NCI-H446 (cell line): ENCODE results near the gene GALNTL6.

ENCODE experiments used
- DNase-seq, 2 experiments: peaks; one replicate each; lab custom pipeline; 2025; lab: John Stamatoyannopoulos, UW

Gene GALNTL6

GRCh38 chr4:172007889-172008288 lies 194.7 kb downstream of the GALNTL6 start:
- no peak for DNase-seq

- no peak for DNase-seq
Measured at GRCh38 chr4:172009446-172010230, 196.4 kb downstream of the GALNTL6 start.

DNA sequence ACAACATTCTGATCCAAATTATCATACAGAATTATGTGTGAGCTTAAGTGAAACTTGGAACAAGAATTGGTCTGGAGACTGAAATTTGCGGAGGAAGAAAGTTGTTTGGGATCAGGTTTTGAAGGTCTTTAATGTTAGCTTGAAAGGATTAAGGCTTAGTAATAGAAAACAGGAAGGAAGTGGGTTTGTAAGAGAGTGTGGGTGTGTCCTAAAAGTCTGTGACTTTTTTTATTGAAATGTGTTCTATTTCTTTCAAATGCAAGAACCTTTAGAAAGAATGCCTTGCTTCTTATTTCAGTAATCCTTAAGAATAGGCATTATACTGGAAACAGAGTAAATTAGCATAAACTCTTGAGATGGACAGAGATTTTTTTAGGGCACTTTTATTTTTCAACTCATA lies 198.0 kb downstream of the GALNTL6 start:
- DNase-seq, result no peak

- DNase-seq, result no peak
Measured at GRCh38 chr4:172018358-172018757, 205.2 kb downstream of the GALNTL6 start.

GRCh38 chr4:172035562-172035961 lies 222.4 kb downstream of the GALNTL6 start:
- no peak for DNase-seq

GRCh38 chr4:172040766-172041165 lies 227.6 kb downstream of the GALNTL6 start:
- DNase-seq, result no peak

GRCh38 chr4:172042714-172043114 lies 229.5 kb downstream of the GALNTL6 start:
- DNase-seq, result no peak

GRCh38 chr4:172045981-172046380 lies 232.8 kb downstream of the GALNTL6 start:
- DNase-seq, result no peak

GRCh38 chr4:172048666-172049065 lies 235.5 kb downstream of the GALNTL6 start:
- DNase-seq, result no peak

DNA sequence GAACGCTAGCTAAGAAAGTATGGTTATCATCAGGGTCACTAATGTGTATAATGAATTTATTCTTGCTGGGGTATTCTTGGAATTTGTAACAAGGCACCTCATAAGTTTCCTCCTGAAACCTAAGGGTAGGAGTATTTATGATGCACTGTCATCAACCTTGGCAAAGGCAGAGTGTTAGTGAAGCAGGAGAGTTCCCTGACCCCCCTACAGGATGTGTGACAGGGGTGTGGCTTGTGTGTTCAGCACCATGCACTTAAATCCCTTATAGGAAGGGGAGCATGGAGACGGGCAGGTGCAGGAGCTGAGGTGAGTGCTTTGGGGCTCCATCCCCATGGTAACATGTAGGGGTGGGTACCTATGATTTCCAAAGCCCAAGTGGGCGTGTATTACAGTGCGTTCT lies 237.7 kb downstream of the GALNTL6 start:
- DNase-seq, result no peak

- DNase-seq, result no peak
Measured at GRCh38 chr4:172055046-172055445, 241.8 kb downstream of the GALNTL6 start.

DNA sequence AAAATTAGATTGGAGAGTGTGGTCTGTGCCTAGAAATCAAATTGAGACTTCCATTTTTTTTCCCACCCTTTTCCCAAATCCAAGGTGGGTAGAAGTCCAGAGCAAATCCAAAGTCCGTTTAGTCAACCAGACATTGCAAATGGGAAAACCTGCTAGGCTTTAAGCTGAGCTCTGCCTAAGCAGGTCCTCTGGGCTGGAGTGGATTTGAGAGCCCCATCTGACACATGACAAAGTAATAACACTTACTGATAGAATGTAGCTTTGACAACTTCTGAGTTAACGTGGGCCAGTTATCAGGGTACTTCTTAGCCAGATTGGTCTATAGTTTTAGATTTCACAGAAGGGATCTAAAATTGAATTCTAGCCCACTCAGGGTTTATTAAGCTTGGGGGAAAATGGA lies 242.3 kb downstream of the GALNTL6 start:
- DNase-seq, result no peak

- no peak for DNase-seq
Measured at GRCh38 chr4:172061204-172061603, 248.0 kb downstream of the GALNTL6 start.

- DNase-seq, result no peak
Measured at GRCh38 chr4:172068506-172068905, 255.3 kb downstream of the GALNTL6 start.

DNA sequence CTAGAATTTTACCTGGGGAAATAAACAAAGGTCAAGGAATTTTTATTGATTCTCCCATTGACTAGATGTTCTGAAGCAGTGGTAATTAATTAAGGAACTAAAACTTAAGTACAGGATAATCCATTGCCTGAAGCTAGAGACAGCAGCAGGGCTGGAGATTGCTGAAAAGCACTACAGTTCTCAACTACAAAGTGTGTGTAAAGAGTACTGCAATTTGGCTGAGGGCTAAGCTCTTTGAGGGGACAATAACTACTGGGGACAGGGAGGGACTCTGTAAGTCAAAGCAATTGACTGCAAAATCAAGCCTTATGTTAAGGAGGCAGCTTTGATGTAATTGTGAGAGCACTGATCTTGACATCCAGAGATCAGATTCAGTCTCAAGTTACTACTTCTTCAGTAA lies 260.4 kb downstream of the GALNTL6 start:
- DNase-seq, result no peak

DNA sequence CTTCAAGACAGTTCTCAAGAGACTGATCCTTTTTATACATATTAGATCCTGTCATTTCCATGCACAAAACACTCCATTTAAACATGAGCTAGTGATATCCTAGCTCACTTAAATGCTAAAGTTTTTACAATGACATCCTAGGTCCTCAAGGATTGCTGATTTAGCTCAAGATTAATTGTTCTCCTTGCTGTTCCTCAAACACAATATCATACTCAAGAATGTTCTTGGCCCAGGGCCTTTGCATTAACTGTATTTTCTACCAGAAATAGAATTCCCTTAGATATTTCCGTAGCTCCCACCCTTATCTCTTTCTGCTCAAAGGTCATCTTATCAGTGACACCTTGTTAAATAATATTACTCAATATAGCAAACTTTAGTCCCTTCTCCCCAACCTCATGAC lies 270.1 kb downstream of the GALNTL6 start:
- no peak for DNase-seq

DNA sequence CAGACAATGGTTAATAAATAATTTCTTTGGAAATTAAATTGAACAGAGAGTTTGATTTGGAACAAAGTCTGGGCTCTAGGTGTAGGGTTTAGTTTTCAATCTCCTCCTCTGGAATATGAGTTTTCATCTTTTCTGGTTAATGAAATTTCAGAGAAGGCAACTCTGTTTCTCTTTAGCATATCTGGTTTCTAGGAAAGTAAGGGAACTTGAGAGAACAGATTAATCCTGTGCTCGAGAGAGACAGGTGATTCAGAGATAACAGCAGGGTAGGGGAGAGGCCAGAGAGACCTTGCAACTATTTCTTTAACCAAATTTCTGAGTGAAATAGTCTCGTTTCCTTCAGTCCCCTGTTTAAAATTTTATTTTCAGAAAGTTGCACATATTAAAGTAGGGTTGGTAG lies 275.4 kb downstream of the GALNTL6 start:
- no peak for DNase-seq

GRCh38 chr4:172095161-172095560 lies 282.0 kb downstream of the GALNTL6 start:
- DNase-seq, result no peak

DNA sequence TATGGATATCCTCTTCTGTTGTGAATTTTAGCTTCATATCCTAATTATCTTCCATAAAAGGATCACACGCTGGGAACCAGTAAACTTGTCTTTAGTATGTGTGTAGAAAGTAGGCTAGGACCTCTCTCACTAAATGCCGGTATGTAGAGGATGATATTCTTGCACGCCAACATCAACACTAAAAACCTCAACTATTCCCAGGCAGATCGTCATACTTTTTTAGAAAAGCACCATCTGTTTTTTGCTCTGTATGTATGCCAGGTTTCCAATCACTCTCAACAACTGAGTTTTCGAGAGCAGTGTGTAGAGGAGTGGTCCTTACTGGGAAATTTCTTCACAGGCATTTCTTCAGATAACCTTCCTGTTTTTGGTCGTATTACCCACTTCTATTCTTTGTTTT lies 283.6 kb downstream of the GALNTL6 start:
- DNase-seq, result no peak

- DNase-seq, result no peak
Measured at GRCh38 chr4:172099376-172099775, 286.2 kb downstream of the GALNTL6 start.

GRCh38 chr4:172103456-172103855 lies 290.3 kb downstream of the GALNTL6 start:
- DNase-seq, result no peak

GRCh38 chr4:172104539-172104938 lies 291.3 kb downstream of the GALNTL6 start:
- no peak for DNase-seq

GRCh38 chr4:172105918-172106317 lies 292.7 kb downstream of the GALNTL6 start:
- DNase-seq, result no peak

DNA sequence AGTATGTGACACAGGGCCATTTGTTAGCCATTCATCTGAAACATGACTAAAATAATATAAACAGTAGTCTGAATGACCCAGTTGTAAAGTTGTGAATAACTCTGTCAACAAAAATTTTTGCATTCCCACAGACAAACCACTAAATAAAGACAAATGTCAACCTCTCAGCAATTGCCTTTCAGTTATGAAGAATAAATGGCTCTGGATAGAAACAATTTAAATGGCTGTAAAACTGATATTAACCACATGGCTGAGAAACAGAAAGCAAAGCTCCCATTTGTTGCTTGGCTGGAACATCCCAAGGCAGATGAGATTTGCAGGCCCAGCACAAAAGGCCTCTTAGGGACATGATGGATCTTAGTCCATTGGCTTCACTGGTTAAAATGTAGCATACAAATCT lies 296.3 kb downstream of the GALNTL6 start:
- no peak for DNase-seq
